ENCODE results near the gene USP49.

USP49 gene

GRCh38 chr6:41801380-41801779 lies 93.8 kb downstream of the USP49 start:
- H2AK5ac ChIP-seq (ENCODE audit: low read depth, low read length): no peak overlapping the region
- no CpG with 5 or more reads among the region's 2 CpGs for WGBS, 2 donors (ENCODE audit: extremely low coverage in 2 of 2, insufficient read length in 2 of 2, insufficient replicate concordance in 1 of 2)
- peaks cover 8% of the 10 kb centered on the region for H3K79me1 ChIP-seq (ENCODE audit: low read depth, low read length)
- H4K91ac ChIP-seq (ENCODE audit: low read depth, low read length, poor library complexity): no peak overlapping the region
- no peak overlapping the region for H2BK5ac ChIP-seq (ENCODE audit: low read length)
- H2AFZ ChIP-seq (ENCODE audit: low read length): no peak overlapping the region
- no peak overlapping the region for H3K4me3 ChIP-seq (ENCODE audit: low read length in 2 of 2)
- no peak for DNase-seq (ENCODE audit: low spot score)
- no peak overlapping the region for H3K14ac ChIP-seq (ENCODE audit: low read length)
- no peak overlapping the region for H2BK12ac ChIP-seq (ENCODE audit: low read length)
- H3K36me3 ChIP-seq (replicated peaks in 1 of 2; ENCODE audit: control insufficient read depth in 2 of 2, insufficient read depth in 2 of 2, low read length in 2 of 2): peaks cover 39 to 83% of the 10 kb centered on the region in 2 donors
- H4K8ac ChIP-seq (ENCODE audit: low read depth, low read length): no peak overlapping the region
- H3K9ac ChIP-seq (ENCODE audit: low read depth, low read length, poor library complexity): no peak overlapping the region
- H3K27me3 ChIP-seq (ENCODE audit: control insufficient read depth in 3 of 3, insufficient read depth in 3 of 3, low read depth in 1 of 3, low read length in 3 of 3): no peaks in the 10 kb centered on the region
- no peak overlapping the region for H2BK15ac ChIP-seq (ENCODE audit: low read length)
- no peak overlapping the region for H2BK120ac ChIP-seq (ENCODE audit: low read depth, low read length)
- H3K4me1 ChIP-seq (ENCODE audit: control insufficient read depth in 2 of 2, insufficient read depth in 1 of 2, low read depth in 1 of 2, low read length in 2 of 2): no peaks in the 10 kb centered on the region
- no peak overlapping the region for H3K4me2 ChIP-seq (ENCODE audit: insufficient read depth, low read length, poor library complexity, severe bottlenecking)
- no peaks in the 10 kb centered on the region for H3K9me3 ChIP-seq (replicated peaks in 1 of 2; ENCODE audit: control insufficient read depth in 2 of 2, insufficient read depth in 1 of 2, low read depth in 1 of 2, low read length in 2 of 2)
- H3K18ac ChIP-seq (ENCODE audit: low read length): no peak overlapping the region
- H3K23ac ChIP-seq (ENCODE audit: low read depth, low read length, poor library complexity): no peak overlapping the region
- H3K27ac ChIP-seq (replicated peaks; ENCODE audit: low read length): no peak overlapping the region
- no peak overlapping the region for H3K4ac ChIP-seq (ENCODE audit: low read length)

- peaks cover 37 to 87% of the 10 kb centered on the region in 2 donors for H3K36me3 ChIP-seq (replicated peaks in 1 of 2; ENCODE audit: control insufficient read depth in 2 of 2, insufficient read depth in 2 of 2, low read length in 2 of 2)
Observed at GRCh38 chr6:41799559-41799911, 95.6 kb downstream of the USP49 start.

GRCh38 chr6:41798901-41799558 lies 96.1 kb downstream of the USP49 start:
- Histone ChIP-seq H2BK5ac (ENCODE audit: low read length) (no peak overlapping the region), H2BK15ac (ENCODE audit: low read length) (no peak overlapping the region), H3K4me3 (ENCODE audit: low read length in 2 of 2) (no peak overlapping the region), H2BK120ac (ENCODE audit: low read depth, low read length) (no peak overlapping the region), H2AFZ (ENCODE audit: low read length) (no peak overlapping the region), H3K79me1 (ENCODE audit: low read depth, low read length) (peaks cover 2% of the 10 kb centered on the region), H3K9me3 (replicated peaks in 1 of 2; ENCODE audit: control insufficient read depth in 2 of 2, insufficient read depth in 1 of 2, low read depth in 1 of 2, low read length in 2 of 2) (no peaks in the 10 kb centered on the region), H3K27ac (replicated peaks; ENCODE audit: low read length) (no peak overlapping the region), H3K23ac (ENCODE audit: low read depth, low read length, poor library complexity) (no peak overlapping the region), H3K14ac (ENCODE audit: low read length) (no peak overlapping the region), H4K91ac (ENCODE audit: low read depth, low read length, poor library complexity) (no peak overlapping the region), H3K18ac (ENCODE audit: low read length) (no peak overlapping the region), H2BK12ac (ENCODE audit: low read length) (no peak overlapping the region), H3K36me3 (replicated peaks in 1 of 2; ENCODE audit: control insufficient read depth in 2 of 2, insufficient read depth in 2 of 2, low read length in 2 of 2) (peaks cover 33 to 87% of the 10 kb centered on the region in 2 donors), H3K4ac (ENCODE audit: low read length) (no peak overlapping the region), H3K4me2 (ENCODE audit: insufficient read depth, low read length, poor library complexity, severe bottlenecking) (no peak overlapping the region), H3K9ac (ENCODE audit: low read depth, low read length, poor library complexity) (no peak overlapping the region), H4K8ac (ENCODE audit: low read depth, low read length) (no peak overlapping the region), H2AK5ac (ENCODE audit: low read depth, low read length) (no peak overlapping the region), H3K27me3 (ENCODE audit: control insufficient read depth in 3 of 3, insufficient read depth in 3 of 3, low read depth in 1 of 3, low read length in 3 of 3) (no peaks in the 10 kb centered on the region), H3K4me1 (ENCODE audit: control insufficient read depth in 2 of 2, insufficient read depth in 1 of 2, low read depth in 1 of 2, low read length in 2 of 2) (no peaks in the 10 kb centered on the region)
- WGBS, 2 donors (ENCODE audit: extremely low coverage in 2 of 2, insufficient read length in 2 of 2, insufficient replicate concordance in 1 of 2): no CpG with 5 or more reads among the region's 7 CpGs
- DNase-seq (ENCODE audit: low spot score): no peak

More at GRCh38 chr6:41799559-41799911, 95.6 kb downstream of the USP49 start:
- no peak overlapping the region for H4K8ac ChIP-seq (ENCODE audit: low read depth, low read length)
- no peak overlapping the region for H2BK12ac ChIP-seq (ENCODE audit: low read length)
- H3K4me1 ChIP-seq (ENCODE audit: control insufficient read depth in 2 of 2, insufficient read depth in 1 of 2, low read depth in 1 of 2, low read length in 2 of 2): no peaks in the 10 kb centered on the region
- no peak overlapping the region for H3K23ac ChIP-seq (ENCODE audit: low read depth, low read length, poor library complexity)
- H3K14ac ChIP-seq (ENCODE audit: low read length): no peak overlapping the region
- H2BK15ac ChIP-seq (ENCODE audit: low read length): no peak overlapping the region
- no peak overlapping the region for H2BK120ac ChIP-seq (ENCODE audit: low read depth, low read length)
- no peak overlapping the region for H2AFZ ChIP-seq (ENCODE audit: low read length)
- no peak overlapping the region for H3K18ac ChIP-seq (ENCODE audit: low read length)
- no peak overlapping the region for H3K4ac ChIP-seq (ENCODE audit: low read length)
- H3K27ac ChIP-seq (replicated peaks; ENCODE audit: low read length): no peak overlapping the region
- no peak overlapping the region for H2AK5ac ChIP-seq (ENCODE audit: low read depth, low read length)
- H3K9me3 ChIP-seq (replicated peaks in 1 of 2; ENCODE audit: control insufficient read depth in 2 of 2, insufficient read depth in 1 of 2, low read depth in 1 of 2, low read length in 2 of 2): no peaks in the 10 kb centered on the region
- no CpG with 5 or more reads among the region's 2 CpGs for WGBS, 2 donors (ENCODE audit: extremely low coverage in 2 of 2, insufficient read length in 2 of 2, insufficient replicate concordance in 1 of 2)
- H3K4me3 ChIP-seq (ENCODE audit: low read length in 2 of 2): peak overlapping the region in 1 of 2 donors; percentile 39
- no peak overlapping the region for H2BK5ac ChIP-seq (ENCODE audit: low read length)
- H3K27me3 ChIP-seq (ENCODE audit: control insufficient read depth in 3 of 3, insufficient read depth in 3 of 3, low read depth in 1 of 3, low read length in 3 of 3): no peaks in the 10 kb centered on the region
- no peak for DNase-seq (ENCODE audit: low spot score)
- no peak overlapping the region for H3K9ac ChIP-seq (ENCODE audit: low read depth, low read length, poor library complexity)
- H4K91ac ChIP-seq (ENCODE audit: low read depth, low read length, poor library complexity): no peak overlapping the region
- H3K79me1 ChIP-seq (ENCODE audit: low read depth, low read length): peaks cover 5% of the 10 kb centered on the region
- H3K4me2 ChIP-seq (ENCODE audit: insufficient read depth, low read length, poor library complexity, severe bottlenecking): no peak overlapping the region

GRCh38 chr6:41796474-41796873 lies 98.7 kb downstream of the USP49 start:
- Histone ChIP-seq H3K14ac (ENCODE audit: low read length) (no peak overlapping the region), H3K4me1 (ENCODE audit: control insufficient read depth in 2 of 2, insufficient read depth in 1 of 2, low read depth in 1 of 2, low read length in 2 of 2) (no peaks in the 10 kb centered on the region), H2BK5ac (ENCODE audit: low read length) (no peak overlapping the region), H3K23ac (ENCODE audit: low read depth, low read length, poor library complexity) (no peak overlapping the region), H2BK12ac (ENCODE audit: low read length) (no peak overlapping the region), H4K8ac (ENCODE audit: low read depth, low read length) (no peak overlapping the region), H3K79me1 (ENCODE audit: low read depth, low read length) (no peaks in the 10 kb centered on the region), H3K9ac (ENCODE audit: low read depth, low read length, poor library complexity) (no peak overlapping the region), H4K91ac (ENCODE audit: low read depth, low read length, poor library complexity) (no peak overlapping the region), H3K4me2 (ENCODE audit: insufficient read depth, low read length, poor library complexity, severe bottlenecking) (no peak overlapping the region), H2AFZ (ENCODE audit: low read length) (no peak overlapping the region), H3K9me3 (replicated peaks in 1 of 2; ENCODE audit: control insufficient read depth in 2 of 2, insufficient read depth in 1 of 2, low read depth in 1 of 2, low read length in 2 of 2) (no peaks in the 10 kb centered on the region), H2BK15ac (ENCODE audit: low read length) (no peak overlapping the region), H2AK5ac (ENCODE audit: low read depth, low read length) (no peak overlapping the region), H3K4me3 (ENCODE audit: low read length in 2 of 2) (no peak overlapping the region), H3K18ac (ENCODE audit: low read length) (no peak overlapping the region), H3K27me3 (ENCODE audit: control insufficient read depth in 3 of 3, insufficient read depth in 3 of 3, low read depth in 1 of 3, low read length in 3 of 3) (no peaks in the 10 kb centered on the region), H3K27ac (replicated peaks; ENCODE audit: low read length) (no peak overlapping the region), H2BK120ac (ENCODE audit: low read depth, low read length) (no peak overlapping the region), H3K4ac (ENCODE audit: low read length) (no peak overlapping the region), H3K36me3 (replicated peaks in 1 of 2; ENCODE audit: control insufficient read depth in 2 of 2, insufficient read depth in 2 of 2, low read length in 2 of 2) (peaks cover 29 to 92% of the 10 kb centered on the region in 2 donors)
- no peak for DNase-seq (ENCODE audit: low spot score)
- WGBS, 2 donors (ENCODE audit: extremely low coverage in 2 of 2, insufficient read length in 2 of 2, insufficient replicate concordance in 1 of 2): no CpG with 5 or more reads among the region's 2 CpGs

Measured in neuronal stem cell (in vitro differentiated cells).